AG10803 (cell line): ENCODE results near the gene ATP5MG.

Source experiments
- DNase-seq: peaks from one replicate; pipeline ENCODE4 v3.0.0; 2010; ENCODE audit warnings: low read depth
- H3K4me3 ChIP-seq: 2 replicates; pipeline ENCODE4 v1.5.1; 2011; ENCODE audit warnings: mild to moderate bottlenecking, low read length, control low read depth
- CTCF ChIP-seq: conservative IDR thresholded peaks from 2 replicates; pipeline ENCODE4 v1.5.1; 2011; ENCODE audit warnings: mild to moderate bottlenecking, low read length, control low read depth, inconsistent platforms

Gene ATP5MG

DNA sequence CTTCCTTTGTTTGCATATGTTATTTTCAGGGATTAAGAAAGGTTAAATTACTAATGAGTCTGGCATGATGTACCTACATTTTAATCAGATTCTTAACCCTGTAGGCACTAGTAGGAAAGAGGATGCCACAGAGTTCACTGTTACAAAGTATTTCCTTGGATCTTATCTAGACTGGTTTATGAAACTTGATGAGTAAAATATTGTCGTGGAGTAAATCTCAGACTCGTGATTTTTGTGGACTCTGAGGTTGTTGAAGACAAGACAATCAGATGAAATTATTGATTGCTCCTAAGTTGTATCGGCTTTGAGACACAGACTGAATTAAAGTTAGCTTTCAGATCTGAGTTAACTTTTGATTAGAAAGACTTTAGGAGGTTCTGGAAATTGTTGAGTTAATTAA, 40.9 kb downstream of the ATP5MG start:
- H3K4me3 ChIP-seq = no peak overlapping the region
- TF ChIP-seq CTCF = no peak
- no peak for DNase-seq

DNA sequence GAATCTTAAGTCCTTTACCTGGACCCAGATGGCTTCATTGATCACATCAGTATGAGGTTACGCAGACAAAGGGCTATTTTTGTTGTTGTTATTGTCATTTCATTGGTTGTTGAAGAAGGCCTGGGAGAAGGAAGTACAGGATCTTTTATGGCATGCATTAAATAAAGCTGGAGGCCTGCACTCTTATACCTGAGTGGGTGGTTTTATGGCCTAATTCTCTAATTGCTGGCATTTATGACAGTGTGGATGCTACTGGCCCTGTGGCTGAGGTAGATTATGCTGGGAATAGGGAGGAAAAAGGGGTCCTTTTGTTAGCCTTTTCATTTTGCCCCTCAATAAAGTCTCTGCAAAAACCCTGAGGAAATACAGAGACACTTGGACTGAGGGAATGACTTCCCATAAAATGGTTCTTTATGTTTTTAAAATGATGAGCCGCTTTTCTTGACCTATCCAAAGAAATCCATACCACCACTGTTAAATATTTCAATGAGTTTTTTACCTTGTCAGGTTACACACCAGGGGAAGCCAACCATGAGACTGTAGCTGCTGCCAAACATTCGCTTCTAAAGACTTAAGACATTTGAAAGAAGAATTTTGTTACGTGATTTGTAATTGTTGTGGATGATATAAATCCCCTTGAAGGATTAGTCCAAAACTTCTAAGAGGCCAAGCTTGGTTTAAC, 41.6 kb downstream of the ATP5MG start:
- TF ChIP-seq CTCF = no peak
- no peak for DNase-seq
- no peak overlapping the region for H3K4me3 ChIP-seq

- TF ChIP-seq CTCF = no peak
- DNase-seq = no peak
- H3K4me3 ChIP-seq = no peak overlapping the region
Observed at GRCh38 chr11:118443590-118444218, 42.3 kb downstream of the ATP5MG start.

DNA sequence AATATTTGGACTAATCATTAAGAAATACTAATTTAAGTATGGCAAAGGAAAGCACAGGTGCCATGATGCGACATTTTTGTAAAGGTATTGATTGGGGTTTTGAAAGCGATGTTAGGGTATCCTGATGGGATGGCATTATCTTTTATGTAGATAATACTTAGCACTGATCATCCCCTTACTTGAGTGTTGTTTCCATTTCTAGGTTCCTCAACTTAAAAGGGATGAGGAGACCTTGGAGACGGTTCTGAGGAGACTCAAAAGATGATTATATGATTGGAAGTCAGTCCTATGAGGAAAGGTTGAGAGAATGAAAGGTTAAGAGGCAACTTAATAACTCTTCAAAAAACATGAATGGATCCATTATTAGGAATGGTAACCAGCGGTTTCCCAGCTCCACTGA, 46.0 kb downstream of the ATP5MG start:
- DNase-seq = no peak
- no peak overlapping the region for H3K4me3 ChIP-seq
- no peak for TF ChIP-seq CTCF

- no peak overlapping the region for H3K4me3 ChIP-seq
- TF ChIP-seq CTCF = no peak
- peak; percentile 42 for DNase-seq
Observed at GRCh38 chr11:118448294-118448693, 46.9 kb downstream of the ATP5MG start.

- TF ChIP-seq CTCF = no peak
- DNase-seq = no peak
- no peak overlapping the region for H3K4me3 ChIP-seq
Observed at GRCh38 chr11:118449316-118449918, 48.0 kb downstream of the ATP5MG start.

DNA sequence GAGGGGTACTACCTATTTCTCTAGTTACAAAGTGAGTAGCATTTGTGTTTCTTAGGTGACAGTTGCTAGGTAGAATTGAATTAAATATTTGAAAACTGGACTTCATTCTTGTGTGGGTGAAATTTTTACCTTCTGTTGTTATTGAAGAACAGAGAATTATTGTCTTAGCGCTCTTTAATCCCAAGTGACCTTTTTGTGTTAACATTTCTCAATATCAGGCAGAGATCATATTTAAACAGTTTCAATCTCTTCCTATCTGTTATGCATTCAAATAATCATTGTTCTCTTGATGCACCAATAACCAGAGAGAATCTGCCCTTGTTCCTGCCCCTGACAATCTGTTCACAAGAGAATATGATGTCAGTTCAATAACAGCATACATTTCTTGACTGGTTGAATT, 49.0 kb downstream of the ATP5MG start:
- no peak for TF ChIP-seq CTCF
- H3K4me3 ChIP-seq = no peak overlapping the region

More for the DNA sequence above, 49.0 kb downstream of the ATP5MG start:
- no peak for DNase-seq
